GM12801 (cell line): ENCODE data around the gene DDI2.

Experiments used
- CTCF ChIP-seq: IDR thresholded peaks from one replicate; pipeline ENCODE4 v1.5.1; 2011; ENCODE audit warnings: control low read depth; ENCODE audit not compliant: insufficient read length; ENCODE audit errors: extremely low read depth

DDI2 gene

GRCh38 chr1:15577691-15578090, 39.6 kb upstream of the DDI2 start:
- no peak for TF ChIP-seq CTCF

GRCh38 chr1:15578921-15579682, 38.2 kb upstream of the DDI2 start:
- TF ChIP-seq CTCF = no peak

- TF ChIP-seq CTCF = no peak
Measured at GRCh38 chr1:15579683-15580047, 37.6 kb upstream of the DDI2 start.

- no peak for TF ChIP-seq CTCF
Measured at GRCh38 chr1:15583016-15583706, 34.1 kb upstream of the DDI2 start.

GRCh38 chr1:15584489-15585363, 32.5 kb upstream of the DDI2 start, which contains the start of gene AGMAT:
TSS of gene AGMAT (minus strand) at chr1:15585051. CDS start at chr1:15584967, 84 bp downstream.
- no peak for TF ChIP-seq CTCF

- TF ChIP-seq CTCF = no peak
Measured at GRCh38 chr1:15592285-15592684, 25.0 kb upstream of the DDI2 start.

GRCh38 chr1:15595809-15596617, 21.2 kb upstream of the DDI2 start:
- no peak for TF ChIP-seq CTCF
